ENCODE results near the gene SART3.

DNA sequence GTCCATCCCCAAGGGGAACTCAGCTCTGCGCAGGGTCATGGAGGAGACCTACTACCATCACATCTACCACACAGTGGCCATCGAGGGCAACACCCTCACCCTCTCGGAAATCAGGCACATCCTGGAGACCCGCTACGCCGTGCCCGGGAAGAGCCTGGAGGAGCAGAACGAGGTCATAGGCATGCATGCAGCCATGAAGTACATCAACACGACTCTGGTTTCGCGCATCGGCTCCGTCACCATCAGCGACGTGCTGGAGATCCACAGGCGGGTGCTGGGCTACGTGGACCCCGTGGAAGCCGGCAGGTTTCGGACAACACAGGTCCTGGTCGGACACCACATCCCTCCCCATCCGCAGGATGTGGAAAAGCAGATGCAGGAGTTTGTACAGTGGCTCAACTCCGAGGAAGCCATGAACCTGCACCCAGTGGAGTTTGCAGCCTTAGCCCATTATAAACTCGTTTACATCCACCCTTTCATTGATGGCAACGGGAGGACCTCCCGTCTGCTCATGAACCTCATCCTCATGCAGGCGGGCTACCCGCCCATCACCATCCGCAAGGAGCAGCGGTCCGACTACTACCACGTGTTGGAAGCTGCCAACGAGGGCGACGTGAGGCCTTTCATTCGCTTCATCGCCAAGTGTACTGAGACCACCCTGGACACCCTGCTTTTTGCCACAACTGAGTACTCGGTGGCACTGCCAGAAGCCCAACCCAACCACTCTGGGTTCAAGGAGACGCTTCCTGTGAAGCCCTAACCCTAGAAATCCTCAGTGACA is 42.1 kb downstream of the SART3 start:
- TF ChIP-seq, protein P1, sequence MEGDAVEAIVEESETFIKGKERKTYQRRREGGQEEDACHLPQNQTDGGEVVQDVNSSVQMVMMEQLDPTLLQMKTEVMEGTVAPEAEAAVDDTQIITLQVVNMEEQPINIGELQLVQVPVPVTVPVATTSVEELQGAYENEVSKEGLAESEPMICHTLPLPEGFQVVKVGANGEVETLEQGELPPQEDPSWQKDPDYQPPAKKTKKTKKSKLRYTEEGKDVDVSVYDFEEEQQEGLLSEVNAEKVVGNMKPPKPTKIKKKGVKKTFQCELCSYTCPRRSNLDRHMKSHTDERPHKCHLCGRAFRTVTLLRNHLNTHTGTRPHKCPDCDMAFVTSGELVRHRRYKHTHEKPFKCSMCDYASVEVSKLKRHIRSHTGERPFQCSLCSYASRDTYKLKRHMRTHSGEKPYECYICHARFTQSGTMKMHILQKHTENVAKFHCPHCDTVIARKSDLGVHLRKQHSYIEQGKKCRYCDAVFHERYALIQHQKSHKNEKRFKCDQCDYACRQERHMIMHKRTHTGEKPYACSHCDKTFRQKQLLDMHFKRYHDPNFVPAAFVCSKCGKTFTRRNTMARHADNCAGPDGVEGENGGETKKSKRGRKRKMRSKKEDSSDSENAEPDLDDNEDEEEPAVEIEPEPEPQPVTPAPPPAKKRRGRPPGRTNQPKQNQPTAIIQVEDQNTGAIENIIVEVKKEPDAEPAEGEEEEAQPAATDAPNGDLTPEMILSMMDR (IDR thresholded peaks at IDR 0.05) = no peak
- TF ChIP-seq POLR2A (IDR thresholded peaks at IDR 0.05) = no peak
